HCEC 1CT (cell line): ENCODE measurements around the gene RTN4R.
"Not testable (repeated sequence)": the region's sequence is repeated elsewhere in the genome, so short reads cannot be mapped to it uniquely, and the experiment has no call there.

Source experiments
- DNase-seq: peaks from one replicate; pipeline ENCODE4 v3.0.0-alpha.2; 2017

The RTN4R gene

GRCh38 chr22:20269673-20270072 lies 1.6 kb upstream of the RTN4R start:
- DNase-seq, result not testable (repeated sequence)

DNA sequence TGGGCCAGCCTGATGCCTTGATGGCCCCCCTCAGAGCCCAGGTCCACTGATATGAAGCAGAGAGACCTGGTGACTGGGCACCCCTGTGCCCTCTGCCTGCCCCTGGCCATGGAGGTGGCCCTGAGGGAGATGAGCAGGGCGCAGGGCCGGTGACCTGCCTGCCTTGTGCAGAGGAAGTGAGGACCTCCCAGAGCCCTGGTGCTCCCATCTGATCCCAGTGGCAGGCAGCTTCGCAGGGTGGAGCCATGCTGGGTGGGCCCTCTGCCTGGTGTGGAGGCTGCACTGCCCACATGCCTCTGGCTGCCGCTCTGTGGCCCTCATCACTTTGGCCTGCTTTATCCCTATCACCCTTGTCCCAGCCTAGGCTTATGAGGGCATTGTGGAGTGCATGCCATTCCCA lies 1.1 kb upstream of the RTN4R start:
- DNase-seq, result not testable (repeated sequence)

- no peak for DNase-seq
Observed at GRCh38 chr22:20267441-20268278, 458 bp downstream of the RTN4R start.

GRCh38 chr22:20266667-20267440 lies 1.3 kb downstream of the RTN4R start:
- DNase-seq, result not testable (repeated sequence)

DNA sequence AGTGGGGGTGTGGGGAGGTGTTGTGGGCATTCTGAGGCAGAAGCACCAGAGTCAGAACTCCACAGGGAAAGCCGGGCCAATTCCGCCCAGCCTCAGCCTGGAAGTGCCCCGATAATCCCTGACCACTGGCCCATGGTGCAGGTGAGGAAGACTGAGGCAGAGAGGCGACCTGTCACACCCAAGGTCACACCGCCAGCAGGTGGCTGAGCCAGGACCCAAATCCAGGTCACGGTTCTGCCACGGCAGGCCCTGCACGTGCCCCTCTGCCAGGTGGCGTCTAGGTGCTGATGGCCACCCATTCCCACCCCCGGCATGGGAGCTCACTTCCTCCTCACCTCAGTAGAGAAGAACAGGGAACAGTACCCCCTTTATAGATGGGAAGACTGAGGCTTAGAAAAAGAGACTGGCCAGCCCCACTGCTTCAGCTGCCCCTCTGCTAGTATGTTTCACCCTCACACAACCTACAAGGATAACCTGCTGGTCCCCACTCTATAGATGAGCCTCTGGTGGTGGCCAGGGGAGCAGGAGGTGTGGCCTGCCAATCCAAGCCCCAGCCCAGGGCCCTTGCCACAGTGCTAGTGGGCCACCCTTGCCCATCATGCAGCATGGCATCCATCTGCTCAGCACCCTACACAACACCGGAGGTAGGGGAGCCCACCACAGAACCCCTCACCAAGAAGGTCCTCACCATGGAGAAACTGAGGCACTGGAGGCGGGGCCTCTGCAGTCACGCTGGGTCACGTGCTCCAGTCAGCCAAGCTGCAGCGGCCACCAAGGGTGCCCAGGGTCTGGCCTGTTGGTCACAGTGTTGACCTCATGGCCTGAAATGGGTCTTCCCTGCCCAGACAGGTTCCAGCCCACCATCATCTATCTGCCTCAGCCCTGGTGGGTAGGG lies 2.1 kb downstream of the RTN4R start:
- DNase-seq, result not testable (repeated sequence)

DNA sequence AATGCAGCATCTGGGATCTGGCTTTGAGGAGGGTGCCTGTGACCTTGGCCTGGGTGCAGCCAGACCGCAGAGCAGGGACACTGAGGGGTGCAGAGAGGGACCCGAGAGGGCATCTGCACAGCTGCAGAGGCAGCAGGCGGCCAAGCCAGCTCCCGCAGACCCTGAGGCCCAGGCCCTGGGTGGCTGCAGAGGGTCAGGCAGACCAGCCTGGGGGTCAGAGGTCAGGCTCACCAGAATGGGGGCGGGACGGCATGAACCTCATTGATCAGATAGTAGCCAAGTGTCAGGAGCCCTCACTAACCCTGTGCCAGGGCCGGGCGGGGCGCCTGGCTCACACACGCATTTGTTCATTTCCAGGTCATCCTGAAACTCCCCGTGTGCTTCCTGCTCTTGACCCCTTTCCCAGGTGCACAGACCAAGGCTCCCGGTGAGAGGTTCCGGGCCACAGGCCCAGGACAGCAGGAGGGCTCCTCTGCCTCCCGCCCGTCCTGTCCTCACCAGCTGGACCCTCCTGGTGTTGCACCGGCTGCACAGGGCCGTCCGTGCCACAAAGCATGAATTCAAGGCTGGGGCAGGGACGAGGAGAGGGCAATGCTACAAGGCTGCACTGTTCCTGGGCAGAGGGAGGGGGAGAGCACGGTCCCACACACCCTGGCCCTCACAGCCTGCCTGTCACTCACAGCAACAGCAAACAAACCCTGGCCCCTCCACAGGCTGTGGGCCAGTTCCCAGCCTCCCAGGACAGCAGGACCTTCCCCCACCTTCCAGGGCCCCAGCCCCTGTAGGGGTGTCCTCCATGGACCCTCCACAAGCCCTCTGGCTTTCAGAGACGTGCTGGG lies 3.3 kb downstream of the RTN4R start:
- DNase-seq, result no peak

DNA sequence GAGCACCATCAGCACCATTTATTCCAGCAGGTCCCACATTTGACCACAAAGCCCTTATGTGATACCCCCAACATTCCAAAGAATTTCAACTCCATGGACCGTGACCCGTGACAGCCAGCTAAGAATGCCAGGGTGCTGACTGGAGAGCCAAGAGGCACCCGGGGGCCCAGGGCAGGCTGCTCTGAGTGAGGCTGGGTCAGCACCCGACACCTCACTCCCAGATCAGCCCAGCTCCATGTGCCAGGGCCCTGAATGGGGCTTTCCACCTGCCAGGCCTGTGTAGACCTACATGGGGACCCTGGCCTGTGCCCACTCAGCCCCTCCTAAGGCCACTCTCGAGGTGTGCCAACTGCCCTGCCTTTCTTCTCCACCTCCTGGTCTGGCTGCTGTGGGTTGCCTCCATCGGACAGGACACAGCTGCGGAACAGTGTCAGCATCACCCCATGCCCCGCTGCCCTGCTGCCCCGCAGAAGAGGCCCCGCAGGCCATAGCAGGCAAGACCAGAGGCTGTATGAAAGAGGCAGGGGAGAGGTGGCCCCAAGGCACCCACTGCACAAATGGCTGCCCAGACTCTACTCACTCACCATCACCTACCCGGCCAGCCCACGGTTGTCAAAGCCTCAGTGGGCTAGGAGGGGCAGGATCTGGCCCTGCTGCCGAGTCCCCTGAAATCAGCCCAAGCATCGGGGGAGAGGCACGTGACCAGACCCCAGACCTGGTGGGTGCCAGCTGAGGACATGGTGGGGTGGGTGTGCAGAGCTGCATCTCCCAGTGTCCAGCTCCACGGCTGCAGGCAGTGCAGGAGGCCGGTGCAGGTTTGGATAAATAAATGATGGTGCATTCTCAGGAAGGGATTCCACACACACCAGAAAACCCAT lies 4.5 kb downstream of the RTN4R start:
- not testable (repeated sequence) for DNase-seq

DNA sequence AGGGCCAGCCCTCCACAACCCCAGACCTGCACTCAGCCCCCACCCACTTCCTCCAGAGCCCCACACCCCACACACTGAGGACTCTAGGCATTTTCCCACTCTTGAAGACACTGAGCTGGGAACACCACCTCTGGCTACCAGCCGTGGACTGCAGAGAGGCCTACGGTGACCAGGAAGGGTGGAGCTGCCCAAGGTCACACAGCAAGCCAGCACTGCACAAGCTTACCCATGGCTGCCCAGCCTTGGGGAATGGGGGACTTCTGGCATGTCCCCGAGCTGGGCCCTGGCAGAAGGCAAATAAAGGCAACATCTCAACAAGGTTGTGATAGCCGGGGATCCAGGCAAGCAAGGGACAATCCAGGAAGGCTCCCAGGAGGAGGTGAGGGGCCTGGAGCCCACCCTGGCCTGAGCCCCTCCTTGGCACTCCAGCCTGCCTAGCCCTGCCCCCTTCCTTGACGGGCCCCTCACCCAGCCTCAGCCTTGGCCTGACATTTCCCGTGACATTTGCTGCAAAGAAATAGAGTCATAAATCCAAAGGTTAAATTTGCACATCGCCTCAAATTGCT lies 5.5 kb downstream of the RTN4R start:
- no peak for DNase-seq

- DNase-seq, result no peak
Observed at GRCh38 chr22:20261848-20262581, 6.1 kb downstream of the RTN4R start.

DNA sequence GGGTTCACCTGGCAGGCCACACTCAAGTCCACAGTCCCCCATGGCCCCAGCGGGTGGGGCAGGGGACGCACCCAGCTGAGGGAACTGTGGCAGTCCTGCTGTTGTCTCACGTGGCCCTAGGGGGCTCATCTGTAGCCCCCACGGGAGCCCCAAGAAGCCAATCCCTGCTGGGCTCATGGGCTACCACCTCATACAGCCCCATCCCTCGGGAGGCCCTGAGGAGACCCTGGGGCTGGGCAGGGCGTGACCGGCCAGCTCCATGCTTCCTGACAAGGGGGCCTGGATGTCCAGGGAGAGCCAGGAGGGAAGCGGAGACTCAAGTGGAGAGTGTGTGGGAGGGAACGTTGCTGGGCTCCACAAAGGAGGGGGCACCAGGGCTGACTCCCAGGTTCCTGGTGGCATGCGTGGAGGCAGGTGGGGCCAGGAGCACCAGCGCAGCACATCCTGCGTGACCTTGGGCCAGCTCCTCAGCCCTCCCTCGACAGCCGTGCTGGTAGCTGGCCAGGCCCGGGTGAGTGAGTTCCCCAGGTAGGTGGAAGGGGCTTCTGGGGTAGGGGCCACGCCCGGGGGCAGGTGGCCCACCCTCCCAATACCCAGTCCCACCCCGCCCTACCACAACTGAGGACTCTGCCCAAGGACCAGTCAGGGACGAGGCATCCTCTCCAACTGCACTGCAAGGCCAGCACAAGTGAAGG lies 7.9 kb downstream of the RTN4R start:
- no peak for DNase-seq

DNA sequence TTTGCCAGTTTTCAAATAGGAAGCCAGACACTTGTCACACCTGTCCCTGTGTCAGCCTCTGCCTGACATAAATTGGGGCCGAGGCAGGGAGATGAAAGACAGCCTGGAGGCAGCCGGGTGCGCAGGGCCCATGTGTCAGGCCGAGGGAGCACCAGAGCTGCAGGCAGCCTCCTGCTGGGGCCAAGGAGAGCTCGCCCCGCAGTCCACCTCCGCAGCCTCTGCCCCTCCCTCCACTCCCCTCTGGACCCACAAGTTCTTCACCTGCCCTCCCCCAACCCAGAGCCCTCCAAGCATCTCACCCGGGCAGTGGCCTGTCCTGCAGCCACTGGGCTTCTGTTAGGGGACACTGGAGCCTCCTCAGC lies 8.8 kb downstream of the RTN4R start:
- DNase-seq, result no peak

GRCh38 chr22:20258584-20259326 lies 9.4 kb downstream of the RTN4R start:
- no peak for DNase-seq

GRCh38 chr22:20258021-20258299 lies 10.2 kb downstream of the RTN4R start:
- DNase-seq, result no peak

- DNase-seq, result no peak
Observed at GRCh38 chr22:20257212-20258020, 10.7 kb downstream of the RTN4R start.

DNA sequence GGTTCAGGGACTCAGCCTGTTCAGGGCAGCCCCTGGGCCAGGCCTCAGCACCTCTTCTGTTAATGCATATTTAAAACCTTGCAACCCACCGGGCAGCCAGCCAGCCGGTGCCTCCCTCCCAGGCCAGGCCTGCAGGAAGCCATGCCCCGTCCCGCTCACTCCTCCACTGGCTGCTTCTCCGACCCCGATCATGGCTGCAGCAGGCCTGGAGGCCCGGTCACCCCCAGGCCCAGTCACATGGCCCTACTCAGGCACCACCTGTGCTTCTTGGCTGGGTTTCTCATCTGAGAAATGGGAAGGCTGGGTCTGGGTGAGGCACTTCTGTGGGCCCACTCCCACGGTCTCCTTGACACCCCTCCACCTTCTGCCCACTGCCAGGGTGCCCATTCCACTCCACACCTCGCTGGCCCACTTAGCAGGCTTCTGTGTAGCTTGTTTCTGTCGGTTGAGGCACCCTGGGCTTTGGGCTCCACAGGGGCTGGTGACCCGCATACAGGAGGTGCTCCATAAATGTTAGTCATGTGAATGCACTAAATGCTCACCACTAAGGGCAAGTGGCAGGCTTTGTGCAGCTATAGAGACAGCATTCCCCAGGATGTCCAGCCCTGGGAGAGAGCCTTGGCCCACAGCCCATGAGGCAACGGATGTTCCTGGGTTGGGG lies 11.4 kb downstream of the RTN4R start:
- no peak for DNase-seq

DNA sequence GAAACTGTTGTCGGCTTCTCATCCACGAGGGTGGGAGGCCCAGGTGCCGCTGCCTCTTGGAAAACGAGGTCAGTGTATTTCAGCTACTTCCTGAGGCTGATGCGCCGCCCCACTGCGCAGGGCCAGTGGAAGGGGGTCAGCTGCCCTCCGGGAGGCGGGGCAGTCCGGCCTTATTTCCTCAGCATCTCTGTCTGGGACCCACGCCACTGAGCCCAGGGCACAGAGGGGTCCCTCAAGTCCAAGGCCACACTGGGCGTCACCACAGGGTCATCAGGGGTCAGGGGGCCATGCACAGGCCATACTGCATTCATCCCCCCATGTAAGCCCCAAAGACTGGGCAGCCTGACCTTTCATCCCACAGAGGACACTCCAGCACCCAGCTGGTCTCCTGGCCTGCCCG lies 12.1 kb downstream of the RTN4R start:
- no peak for DNase-seq
